ENCODE measurements around the gene LY9.
"Not testable (repeated sequence)": the region's sequence is repeated elsewhere in the genome, so short reads cannot be mapped to it uniquely, and the experiment has no call there.

Gene LY9

DNA sequence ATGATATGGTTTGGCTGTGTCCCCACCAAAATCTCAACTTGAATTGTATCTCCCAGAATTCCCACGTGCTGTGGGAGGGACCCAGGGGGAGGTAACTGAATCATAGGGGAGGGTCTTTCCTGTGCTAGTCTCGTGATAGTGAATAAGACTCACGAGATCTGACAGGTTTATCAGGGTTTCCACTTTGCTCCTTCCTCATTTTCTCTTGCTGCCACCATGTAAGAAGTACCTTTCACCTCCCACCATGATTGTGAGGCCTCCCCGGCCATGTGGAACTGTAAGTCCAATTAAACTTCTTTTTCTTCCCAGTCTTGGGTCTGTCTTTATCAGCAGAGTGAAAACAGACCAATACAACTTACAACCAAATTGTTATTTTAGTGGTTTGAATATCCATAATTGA is 71.7 kb downstream of the LY9 start:
- DNase-seq = not testable (repeated sequence)

DNA sequence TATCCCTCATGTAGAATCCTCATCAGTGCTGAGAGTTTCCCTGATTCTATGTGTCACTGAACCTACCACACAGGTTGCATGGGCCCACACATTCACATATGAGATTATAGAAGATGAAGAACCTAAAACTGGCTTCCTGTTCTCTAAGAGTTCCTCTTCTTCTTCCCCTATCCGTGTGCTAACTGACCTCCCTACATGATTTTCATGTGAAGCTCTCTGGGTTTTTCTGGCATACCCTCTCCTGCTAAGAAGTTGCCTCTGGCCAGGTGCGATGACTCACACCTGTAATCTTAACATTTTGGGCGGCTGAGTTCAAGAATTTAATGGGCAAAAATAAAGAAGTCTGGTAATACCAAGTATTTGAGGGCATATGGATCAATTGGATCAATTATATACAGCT is 72.2 kb downstream of the LY9 start:
- no peak for DNase-seq

DNA sequence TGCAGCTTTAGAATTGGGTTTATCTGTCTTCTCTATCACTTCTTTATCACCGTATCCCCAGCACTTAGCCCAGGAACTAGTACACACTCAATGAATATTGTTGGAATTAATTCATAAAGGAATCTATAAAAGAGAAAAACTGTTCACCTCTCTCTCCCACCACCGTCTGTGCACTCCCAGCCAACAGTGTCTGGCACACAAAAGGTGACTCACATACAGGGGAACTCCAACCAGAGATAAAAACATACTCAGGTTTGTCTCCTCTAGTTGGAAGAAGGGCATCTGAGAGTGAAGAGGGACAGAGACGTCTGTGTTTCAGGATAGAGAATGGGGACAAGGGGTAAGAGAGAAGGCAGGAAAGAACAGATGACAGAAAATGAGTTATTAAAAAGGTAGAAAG is 79.0 kb downstream of the LY9 start:
- DNase-seq = no peak

DNA sequence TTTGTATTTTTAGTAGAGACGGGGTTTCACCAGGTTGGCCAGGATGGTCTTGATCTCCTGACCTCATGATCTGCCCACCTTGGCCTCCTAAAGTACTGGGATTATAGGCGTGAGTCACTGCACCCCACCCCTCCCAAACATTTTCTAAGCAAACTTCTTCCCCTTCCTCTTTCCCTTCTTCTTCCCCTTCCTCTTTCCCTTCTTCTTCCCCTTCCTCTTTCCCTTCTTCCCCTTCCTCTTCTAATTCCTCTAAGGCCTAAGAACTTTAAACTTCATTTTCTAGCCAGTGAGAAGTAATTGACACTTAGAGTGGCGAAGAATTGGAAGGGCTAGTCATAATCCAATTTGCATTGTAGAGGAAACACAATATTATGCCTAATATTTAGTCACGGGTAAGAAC is 79.6 kb downstream of the LY9 start:
- not testable (repeated sequence) for DNase-seq

DNA sequence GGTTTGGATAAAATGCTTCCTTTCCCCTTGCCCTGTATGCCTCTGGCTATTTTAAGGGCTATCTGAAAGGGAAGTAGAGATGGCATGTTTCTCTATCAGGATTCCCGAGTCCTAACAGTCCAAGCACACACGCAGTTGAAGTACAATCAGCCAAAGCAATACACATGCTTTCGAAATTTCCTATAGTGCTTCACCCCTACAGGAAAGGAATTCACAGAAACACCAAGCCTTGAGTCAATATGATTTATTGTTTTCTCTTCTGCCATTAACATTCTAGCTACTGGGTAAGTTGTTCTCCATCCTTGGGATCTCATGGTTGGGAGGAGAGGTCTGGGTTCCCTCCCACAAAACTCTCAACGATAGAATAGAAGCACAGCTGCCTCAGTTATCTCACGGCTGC is 80.3 kb downstream of the LY9 start:
- DNase-seq = no peak

DNA sequence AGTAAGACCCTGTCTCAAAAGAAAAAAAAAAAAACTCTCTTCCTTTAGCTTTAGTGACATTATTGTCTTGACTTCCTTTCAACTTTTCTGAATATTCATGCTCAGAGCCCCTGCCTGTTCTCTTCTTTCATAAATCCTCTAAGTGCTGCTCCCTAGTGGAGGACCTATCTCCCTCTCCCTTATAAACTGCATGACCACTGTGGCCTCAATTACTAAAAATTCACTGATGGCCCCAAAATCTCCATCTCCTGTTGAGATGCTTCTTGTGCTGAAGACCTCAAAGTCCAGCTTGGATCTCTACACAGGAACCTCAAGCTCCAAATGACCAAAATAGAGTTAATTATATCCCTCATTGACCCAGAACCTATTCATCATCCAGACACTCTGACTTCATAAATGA is 81.2 kb downstream of the LY9 start:
- no peak for DNase-seq
